NCI-H2196 treated with DMSO at 0.1 percent for 48 hours (cell line): ENCODE data around the gene SRGAP2.
"Not testable (repeated sequence)": the region's sequence is repeated elsewhere in the genome, so short reads cannot be mapped to it uniquely, and the experiment has no call there.

Experiments
- DNase-seq: peaks from one replicate; lab custom pipeline; 2025; ENCODE audit not compliant: unreplicated experiment; lab: John Stamatoyannopoulos, UW

The SRGAP2 gene

GRCh38 chr1:206203364-206204158 is at the start of gene SRGAP2:
Gene SRGAP2 (plus strand): TSS chr1:206203541. CDS start chr1:206205971, 2,430 bp downstream.
- peak; percentile 2 for DNase-seq

DNA sequence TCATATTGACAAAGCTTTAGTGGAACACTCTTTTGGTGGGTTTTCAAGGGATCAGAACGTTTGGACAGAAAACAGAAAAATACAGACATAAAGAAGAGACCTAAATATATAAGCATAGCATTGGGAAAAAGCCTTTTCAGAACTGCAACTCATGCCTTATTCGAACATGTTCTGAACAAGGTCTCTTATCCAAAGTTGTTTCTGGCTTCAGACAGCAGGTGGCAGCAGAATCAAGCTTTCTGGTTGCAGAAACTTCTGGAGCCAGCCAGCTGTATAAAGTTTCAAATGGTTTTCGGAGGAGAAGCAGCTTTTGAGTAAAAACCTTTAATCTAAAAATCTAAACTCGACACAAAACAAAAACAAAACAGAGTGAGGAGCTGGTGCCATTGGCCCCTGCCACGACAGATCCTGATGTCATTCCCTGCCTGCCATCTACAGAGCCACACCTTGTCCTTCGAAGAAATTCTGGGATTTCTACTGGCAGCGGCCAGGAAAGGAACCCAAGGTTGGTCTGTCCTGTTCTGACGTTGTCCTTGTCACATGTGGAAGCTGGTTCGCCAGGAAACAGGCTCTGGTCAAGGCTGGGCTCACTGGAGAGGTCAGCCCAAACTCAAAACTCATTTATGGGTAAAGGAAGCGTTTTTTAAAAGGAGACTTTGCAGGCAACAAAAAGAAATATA is 35.9 kb upstream of the SRGAP2 start:
- not testable (repeated sequence) for DNase-seq

DNA sequence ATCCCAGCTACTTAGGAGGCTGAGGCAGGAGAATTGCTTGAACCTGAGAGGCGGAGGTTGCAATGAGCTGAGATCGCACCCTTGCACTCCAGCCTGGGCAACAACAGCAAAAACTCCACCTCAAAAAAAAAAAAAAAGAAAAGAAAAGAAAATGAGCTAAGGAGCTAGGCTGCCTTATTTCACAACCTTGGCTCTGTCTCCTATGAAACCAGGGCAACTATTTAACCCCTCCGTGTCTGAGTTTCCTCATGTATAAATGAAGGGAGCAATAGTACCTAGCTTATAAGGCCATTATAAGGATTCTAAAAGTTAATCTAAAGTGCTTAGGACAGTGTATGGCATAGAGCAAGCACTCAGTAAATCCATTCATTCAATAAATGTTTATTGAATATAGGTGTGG is 33.5 kb upstream of the SRGAP2 start:
- not testable (repeated sequence) for DNase-seq

DNA sequence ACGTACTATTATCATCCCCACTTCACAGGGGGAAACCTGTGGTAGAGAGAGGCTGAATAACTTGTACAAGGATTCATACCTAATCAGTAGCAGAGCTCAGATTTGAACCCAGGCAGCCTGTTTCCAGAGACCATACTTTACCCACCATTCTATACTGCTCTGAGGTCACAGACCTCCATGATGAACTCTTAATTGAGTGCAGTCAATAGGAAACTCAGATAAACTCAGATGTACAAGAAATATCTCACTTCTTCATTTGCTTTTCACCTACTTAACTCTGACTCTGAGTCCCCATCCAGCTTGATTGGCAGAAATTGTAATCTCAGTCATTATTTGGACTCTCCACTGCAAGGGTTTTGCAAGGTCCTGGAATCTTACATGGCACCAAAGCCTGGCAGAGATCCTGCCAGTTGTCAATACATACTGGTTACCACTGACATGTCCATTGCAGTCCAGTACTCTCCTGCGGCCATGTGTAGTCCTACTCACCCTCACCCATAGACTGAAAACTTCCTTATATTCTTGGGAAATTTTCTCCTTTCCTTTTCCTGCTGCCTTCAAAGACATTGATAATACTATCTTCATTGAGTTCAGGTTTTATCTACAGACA is 30.1 kb upstream of the SRGAP2 start:
- DNase-seq = not testable (repeated sequence)

DNA sequence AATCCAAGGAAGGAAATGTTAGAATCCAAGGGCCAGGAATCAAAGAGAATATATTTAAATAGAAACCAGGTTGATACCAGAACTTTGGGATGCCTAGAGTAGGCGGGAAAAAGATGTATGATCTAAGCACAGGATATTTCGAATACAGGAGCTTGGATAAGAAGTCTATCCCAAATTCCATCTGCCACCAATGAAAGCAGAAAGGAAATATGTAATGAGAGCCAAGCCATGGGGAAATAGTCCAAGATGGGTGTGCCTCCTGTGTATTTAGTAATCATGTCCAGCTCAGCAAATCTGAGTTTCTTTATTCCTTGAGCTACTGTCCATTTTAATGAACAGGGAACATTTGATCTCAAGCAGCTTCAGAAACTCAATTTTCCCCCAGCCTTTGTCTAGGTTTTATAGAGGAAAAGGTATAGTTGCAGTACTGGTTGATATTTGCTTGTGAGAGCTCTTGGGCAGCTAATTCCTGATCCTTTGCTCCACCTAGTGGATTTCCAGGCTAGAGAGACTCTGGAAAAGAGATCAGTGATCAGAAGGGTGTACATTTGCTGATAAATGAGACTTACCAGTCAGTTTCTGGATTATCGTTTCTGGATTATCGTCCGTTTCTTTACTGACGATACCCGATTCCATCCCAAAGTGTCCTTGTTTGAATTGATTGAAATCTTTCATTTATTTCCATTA is 29.0 kb upstream of the SRGAP2 start:
- not testable (repeated sequence) for DNase-seq

- DNase-seq = not testable (repeated sequence)
Measured at GRCh38 chr1:206175459-206176113, 27.8 kb upstream of the SRGAP2 start.

- not testable (repeated sequence) for DNase-seq
Measured at GRCh38 chr1:206176114-206176502, 27.2 kb upstream of the SRGAP2 start.

DNA sequence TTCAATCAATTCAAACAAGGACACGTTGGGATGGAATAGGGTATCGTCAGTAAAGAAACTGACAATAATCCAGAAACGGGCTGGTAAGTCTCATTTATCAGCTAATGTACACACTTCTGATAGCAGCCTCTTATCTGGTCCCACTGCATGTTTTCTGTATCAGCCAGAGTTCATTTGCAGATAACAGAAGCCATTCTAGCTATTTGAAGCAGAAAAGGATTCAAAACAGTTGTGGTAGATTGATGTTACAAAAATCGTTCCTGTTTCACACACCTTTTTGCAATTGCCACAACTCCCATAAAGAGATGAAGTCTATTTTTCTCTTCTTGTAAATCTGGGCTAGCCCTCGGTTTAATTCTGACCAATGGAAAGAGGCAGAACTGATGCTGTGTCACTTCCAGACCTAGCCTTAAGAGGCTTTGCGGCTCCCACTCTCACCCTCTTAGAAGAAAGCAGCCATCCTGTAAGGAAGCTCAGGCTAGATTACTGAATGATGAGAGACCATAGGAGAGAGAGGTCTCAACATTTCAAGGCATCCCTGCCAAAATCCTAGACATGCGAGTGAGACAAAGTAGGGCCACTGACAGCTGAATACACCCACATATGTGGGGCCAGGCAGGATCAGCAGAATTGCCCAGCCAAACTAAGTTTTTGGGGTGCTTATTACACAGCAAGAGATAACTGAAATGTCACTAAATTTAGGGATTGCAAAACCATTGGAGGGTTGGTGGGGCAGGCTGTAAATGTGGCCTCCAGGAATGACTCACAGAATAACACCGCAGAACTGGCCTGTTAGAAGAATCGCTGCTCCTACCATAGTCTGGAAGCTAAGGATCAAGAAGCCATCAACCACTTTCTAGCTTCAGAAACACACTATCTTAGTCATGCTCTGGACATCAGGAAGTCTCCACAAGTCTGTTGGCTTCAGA is 25.0 kb upstream of the SRGAP2 start:
- DNase-seq = not testable (repeated sequence)

DNA sequence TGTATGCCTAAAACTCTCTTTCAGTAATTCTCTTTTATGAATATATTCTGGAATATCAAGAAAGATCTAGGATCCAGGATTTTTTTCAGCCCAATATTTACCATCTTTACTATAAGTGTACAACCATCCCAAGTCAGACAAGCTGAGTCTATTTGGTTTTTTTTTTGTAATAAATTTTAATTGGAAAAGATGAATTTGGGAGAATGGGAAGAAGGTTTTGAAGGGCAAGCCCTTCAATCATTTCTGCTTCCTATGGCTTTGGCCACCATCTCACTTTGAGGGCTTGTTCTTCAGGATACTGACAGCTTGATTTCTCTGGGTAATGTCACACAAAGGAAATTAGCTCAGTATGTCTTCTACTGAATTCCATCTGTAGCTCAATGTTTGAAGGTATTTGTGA is 23.7 kb upstream of the SRGAP2 start:
- not testable (repeated sequence) for DNase-seq

DNA sequence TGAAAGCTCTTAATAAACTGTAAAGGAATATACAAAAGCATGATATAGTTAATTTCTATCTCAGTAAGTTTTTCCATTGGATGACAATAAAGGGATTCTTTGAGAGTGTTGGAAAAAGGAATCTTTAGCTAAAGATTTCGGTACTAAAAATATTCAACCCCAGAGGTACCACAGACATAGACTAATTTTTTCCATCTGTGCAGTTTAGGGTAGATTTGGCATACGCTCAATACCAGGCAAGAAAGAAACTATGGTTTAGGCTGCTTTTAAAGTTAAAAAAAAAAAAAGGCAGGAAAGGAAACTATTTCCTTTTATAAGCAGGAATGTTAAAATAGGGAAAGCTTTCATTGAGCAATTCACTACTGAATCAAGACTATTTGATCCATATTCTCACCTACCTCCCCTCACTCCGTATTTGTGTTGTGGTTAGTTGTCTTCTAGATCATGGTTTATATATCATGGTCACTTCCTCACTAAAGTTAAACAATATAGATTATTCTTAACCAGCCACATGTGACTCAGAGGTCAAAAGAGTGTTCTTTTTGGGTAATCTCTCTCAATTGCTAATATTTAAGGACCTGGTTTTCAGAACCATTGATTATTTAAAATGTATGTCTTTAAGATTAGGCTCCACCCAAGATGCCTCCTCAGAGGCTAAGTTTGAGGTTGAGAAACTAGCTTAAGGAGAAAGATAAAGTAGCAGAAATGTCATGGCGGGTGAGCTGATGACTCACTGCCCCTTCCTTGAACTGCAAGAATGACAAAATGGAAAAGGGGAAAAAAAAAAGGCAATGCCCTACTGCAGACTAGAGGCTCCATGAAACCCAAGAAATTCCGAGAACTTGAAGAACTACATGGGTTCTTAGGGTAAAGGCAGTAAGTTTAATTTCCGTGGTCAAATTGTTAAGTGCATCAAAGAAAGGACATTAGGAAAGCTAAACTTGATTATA is 20.7 kb upstream of the SRGAP2 start:
- not testable (repeated sequence) for DNase-seq

DNA sequence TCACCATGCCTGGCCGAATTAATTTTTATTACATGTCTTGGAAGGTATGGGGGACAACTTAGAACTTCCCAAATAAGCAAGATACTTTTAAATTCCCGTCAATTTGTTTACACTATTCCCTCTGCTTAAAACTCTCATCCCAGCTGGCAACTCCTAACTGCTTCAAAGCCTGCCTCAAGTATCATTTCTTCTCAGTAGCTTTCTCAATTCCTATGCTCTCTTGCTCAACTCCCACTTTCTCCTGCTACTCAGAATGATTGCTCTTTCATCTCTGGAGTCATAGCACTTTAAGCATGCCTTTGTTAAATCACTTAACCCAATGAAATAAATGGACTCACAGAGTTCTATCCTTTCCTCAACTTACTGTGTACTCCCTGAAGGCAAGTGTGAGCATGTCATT is 19.6 kb upstream of the SRGAP2 start:
- DNase-seq = not testable (repeated sequence)

GRCh38 chr1:206185778-206186177 is 17.6 kb upstream of the SRGAP2 start:
- not testable (repeated sequence) for DNase-seq

- not testable (repeated sequence) for DNase-seq
Measured at GRCh38 chr1:206186826-206187225, 16.5 kb upstream of the SRGAP2 start.

DNA sequence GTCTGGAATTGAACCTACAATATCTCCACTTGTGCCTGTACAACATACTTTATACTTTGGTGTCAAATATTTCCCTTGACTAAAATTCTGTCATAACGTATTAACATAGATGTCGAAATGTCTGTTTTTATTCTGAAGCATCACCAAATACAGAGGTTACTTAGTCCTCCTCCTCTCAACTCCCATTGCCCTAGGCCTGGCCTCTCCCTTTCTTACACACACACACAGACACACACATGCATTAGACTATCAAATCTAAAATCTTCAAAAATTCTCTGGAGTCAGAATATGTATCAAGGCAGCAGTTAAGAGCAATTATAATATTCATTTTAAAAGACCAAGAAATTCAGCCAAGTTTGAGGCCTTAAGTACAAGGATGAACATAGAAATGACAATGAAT is 8.2 kb upstream of the SRGAP2 start:
- not testable (repeated sequence) for DNase-seq

GRCh38 chr1:206196748-206197424 is 6.5 kb upstream of the SRGAP2 start:
- DNase-seq = not testable (repeated sequence)

DNA sequence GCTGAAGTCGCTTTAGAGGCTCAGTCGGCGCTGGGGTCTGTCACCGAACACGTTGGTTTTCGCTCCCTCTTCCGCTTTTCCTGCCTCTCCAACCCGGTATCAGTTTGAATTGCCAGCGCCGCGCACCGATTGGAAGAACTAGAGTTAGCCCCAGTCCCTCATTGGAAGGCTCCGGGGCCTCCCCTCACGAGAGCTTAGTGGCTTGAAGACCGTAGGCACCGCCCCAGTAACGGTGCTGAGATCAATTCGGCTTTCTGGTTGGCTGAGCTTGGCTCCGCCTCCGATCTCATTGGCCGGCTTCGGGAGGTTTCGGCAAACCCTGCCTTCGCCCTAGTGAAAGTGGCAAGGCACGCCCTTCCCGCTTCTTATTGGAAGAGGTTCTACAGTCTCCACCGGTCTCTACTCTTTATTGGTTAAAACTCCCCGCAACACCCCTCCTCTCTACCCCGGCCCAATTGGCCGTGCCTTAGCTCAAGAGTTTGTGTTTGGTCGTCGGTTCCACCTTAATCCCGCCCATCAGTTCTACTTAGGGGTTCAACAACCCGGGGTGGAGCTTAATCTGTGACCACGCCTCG is 465 bp upstream of the SRGAP2 start, which contains the start of gene FAM72A:
TSS of gene FAM72A (minus strand) at position 51 of the 575 bp plus-strand sequence. CDS start 814 bp downstream, outside the sequence.
- peak; percentile 96 for DNase-seq

- not testable (repeated sequence) for DNase-seq
Measured at GRCh38 chr1:206204159-206204511, 794 bp downstream of the SRGAP2 start.
